AG09319 (cell line): ENCODE measurements around the gene PPP1R2B.

Experiments used
- DNase-seq: peaks from one replicate; pipeline ENCODE4 v3.0.0-alpha.2; 2010; ENCODE audit warnings: low read depth; ENCODE audit errors: extremely low read depth
- TF ChIP-seq, protein P1 (sequence below): IDR thresholded peaks from 2 replicates; pipeline ENCODE4 v1.5.1; 2011; ENCODE audit warnings: low read depth, mild to moderate bottlenecking, inconsistent platforms, low read length, moderate library complexity

Gene PPP1R2B

DNA sequence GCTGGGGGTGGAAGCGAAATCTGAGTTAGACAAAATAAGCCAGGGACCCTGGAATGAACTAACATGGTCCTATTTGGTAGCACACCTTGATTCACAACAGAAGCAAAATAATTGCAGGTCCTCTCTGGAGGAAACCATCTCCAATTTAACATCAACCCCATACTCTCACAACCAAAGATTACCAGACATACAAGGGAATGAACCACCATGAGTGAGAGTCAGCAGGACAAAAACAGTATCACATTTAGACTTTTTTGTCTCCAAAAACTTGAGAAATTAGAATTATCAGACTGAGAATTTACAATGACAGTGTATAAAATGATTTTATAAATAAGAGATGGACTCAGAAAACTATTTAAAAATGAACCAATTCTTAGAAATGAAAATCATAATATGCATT lies 21.1 kb downstream of the PPP1R2B start:
- TF ChIP-seq, protein P1, sequence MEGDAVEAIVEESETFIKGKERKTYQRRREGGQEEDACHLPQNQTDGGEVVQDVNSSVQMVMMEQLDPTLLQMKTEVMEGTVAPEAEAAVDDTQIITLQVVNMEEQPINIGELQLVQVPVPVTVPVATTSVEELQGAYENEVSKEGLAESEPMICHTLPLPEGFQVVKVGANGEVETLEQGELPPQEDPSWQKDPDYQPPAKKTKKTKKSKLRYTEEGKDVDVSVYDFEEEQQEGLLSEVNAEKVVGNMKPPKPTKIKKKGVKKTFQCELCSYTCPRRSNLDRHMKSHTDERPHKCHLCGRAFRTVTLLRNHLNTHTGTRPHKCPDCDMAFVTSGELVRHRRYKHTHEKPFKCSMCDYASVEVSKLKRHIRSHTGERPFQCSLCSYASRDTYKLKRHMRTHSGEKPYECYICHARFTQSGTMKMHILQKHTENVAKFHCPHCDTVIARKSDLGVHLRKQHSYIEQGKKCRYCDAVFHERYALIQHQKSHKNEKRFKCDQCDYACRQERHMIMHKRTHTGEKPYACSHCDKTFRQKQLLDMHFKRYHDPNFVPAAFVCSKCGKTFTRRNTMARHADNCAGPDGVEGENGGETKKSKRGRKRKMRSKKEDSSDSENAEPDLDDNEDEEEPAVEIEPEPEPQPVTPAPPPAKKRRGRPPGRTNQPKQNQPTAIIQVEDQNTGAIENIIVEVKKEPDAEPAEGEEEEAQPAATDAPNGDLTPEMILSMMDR = no peak
- DNase-seq = no peak

DNA sequence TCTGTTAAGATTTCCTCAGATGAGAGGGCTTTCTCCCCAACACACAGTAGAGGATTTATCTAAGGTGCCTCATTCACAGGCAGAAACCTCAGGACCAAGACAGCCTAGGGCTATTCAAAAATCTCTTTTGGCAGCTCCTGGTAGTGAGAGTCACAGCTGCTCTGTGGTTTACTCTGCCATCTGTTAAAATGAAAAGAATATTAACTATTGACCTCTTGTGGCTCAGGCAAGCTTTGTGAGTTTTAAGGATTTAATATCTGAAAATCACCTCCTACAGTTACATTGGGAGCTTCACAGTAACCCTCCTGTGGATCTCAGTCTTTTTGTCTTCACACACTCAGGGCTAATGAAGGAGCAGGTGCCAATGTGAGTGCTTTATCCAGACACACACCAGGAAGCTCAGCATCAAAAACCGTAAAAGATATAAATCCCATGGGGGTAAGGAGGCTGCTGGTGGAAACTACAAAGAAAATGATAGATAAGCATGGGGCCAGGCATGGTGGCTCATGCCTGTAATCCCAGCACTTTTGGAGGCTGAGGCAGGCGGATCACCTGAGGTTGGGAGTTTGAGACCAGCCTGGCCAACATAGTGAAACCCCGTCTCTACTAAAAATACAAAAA lies 29.7 kb downstream of the PPP1R2B start:
- TF ChIP-seq, protein P1 = no peak
- no peak for DNase-seq

DNA sequence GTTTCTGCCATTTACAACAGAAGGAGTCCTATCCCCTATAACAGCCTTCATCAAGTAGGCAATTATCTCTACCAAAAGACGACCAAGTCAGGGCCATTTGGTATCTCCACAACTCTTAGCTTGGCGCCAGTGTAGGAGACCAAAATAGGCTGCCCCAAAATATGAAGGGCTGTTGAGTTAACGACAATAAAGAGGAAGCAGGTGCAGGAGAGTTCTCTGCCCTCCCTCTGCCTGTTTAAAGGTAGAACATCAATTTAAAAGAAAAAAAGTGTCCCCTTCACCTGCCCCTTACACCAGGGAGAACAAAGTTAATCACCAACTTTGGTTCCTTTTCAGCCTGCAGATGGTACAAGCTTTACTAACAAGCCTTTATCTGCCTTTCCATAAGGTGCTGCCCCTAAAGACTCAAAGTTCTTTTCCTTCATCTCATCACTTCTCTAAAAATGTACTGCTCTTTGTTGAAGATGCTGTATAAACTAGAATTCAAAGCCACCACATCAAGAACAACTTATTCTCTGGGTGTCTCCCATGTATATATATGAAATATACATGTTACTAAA lies 33.3 kb downstream of the PPP1R2B start:
- TF ChIP-seq, protein P1 = no peak
- no peak for DNase-seq

DNA sequence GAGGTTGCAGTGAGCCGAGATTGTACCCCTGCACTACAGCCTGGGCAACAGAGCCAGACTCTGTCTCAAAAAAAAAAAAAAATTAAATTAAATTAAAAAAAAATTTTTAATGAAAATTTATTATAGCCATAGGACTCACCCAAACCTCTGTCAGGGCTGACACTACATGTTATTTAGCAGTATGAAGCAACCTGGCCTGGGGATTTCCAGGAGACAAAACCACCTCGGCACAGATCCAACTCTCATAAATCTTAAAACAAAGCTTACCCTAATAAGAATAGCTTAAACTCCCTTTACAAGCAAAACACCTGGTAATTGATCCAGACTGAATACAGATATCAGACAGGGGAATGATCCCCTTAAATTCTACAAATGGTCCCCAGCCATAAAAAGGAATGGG lies 38.4 kb downstream of the PPP1R2B start:
- no peak for DNase-seq
- TF ChIP-seq, protein P1 = no peak

DNA sequence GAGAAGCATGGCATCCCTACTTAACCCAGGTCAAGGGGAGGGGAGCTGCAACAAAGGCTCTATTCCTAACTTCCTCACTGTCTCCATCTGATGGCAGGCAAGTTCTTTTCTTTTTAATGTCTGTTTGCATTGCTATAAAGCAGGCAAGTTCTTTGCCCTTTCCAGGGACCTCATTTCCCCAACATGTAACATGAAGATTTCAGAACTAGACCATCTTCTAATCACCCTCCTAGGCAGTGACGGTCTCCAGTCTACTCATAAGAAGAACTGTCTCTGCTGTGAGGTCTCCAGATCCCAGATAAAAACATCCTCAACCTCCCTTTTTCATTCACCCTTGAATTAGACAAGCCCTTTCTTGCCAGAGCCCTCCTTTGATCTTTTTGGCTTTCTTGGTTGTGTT lies 42.1 kb downstream of the PPP1R2B start:
- TF ChIP-seq, protein P1 = no peak
- DNase-seq = no peak

DNA sequence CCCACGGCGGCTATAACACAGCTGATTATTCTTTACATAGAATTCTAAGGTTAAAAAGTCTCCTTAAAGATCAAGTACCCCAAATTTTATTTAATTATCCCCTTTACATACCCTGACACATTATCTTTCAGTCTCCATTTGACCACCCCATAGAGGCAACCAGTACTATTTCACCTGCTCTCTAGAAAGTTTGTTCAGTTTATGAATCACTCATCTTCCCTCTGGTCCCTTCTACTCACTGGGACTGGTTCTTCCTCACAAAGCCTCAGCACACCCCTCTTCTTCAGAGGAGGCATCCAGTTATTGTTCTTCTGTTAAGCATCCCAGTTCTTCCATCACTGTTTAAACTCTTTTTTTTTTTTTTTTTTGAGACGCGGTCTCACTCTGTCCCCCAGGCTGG lies 42.8 kb downstream of the PPP1R2B start:
- TF ChIP-seq, protein P1 = no peak
- no peak for DNase-seq

DNA sequence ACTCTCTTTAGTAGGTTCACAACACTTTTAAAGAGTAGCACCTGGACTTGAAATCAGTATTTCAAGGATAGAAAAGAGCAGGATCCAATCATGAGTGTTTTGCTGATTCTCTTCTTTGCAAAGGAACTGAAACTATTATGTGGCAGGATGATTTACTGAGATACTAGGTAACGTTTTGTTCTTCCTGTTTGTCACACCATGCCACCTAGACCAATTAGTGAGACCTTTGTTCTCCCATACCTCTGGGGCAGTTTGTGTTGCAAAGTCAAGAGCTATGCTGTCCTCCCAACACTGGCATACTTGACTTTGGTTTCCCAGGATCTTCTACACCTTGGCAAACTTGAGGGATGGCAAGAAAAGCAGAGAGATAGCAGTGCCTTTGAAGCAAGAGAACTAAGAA lies 43.4 kb downstream of the PPP1R2B start:
- no peak for DNase-seq
- TF ChIP-seq, protein P1 = no peak
